Epithelial cell of esophagus (primary cell): ENCODE measurements around the gene XK.
"Not testable (repeated sequence)": the region's sequence is repeated elsewhere in the genome, so short reads cannot be mapped to it uniquely, and the experiment has no call there.

ENCODE experiments used
- DNase-seq: peaks from one replicate; pipeline ENCODE4 v3.0.0; 2010; ENCODE audit warnings: low read depth
- H3K4me3 ChIP-seq: 2 replicates; pipeline ENCODE4 v1.5.1; 2011; ENCODE audit warnings: mild to moderate bottlenecking, low read length, control low read depth
- CTCF ChIP-seq: IDR thresholded peaks from 2 replicates; pipeline ENCODE4 v1.5.1; 2011; ENCODE audit warnings: low read depth, mild to moderate bottlenecking, low read length, control low read depth, inconsistent platforms; ENCODE audit not compliant: insufficient read depth; ENCODE audit errors: missing control alignments

The XK gene

GRCh38 chrX:37759878-37760418, 74.4 kb downstream of the XK start:
- no peak overlapping the region for H3K4me3 ChIP-seq
- no peak for DNase-seq
- TF ChIP-seq CTCF, result no peak

GRCh38 chrX:37763400-37763799, 77.8 kb downstream of the XK start:
- no peak for DNase-seq
- no peak overlapping the region for H3K4me3 ChIP-seq
- TF ChIP-seq CTCF, result no peak

GRCh38 chrX:37765507-37765906, 79.9 kb downstream of the XK start:
- no peak for TF ChIP-seq CTCF
- H3K4me3 ChIP-seq, result no peak overlapping the region
- DNase-seq, result no peak

- no peak for TF ChIP-seq CTCF
- no peak overlapping the region for H3K4me3 ChIP-seq
- DNase-seq, result no peak
These were observed 81.8 kb downstream of the XK start for GRCh38 chrX:37767430-37767829.

GRCh38 chrX:37768866-37769265, 83.3 kb downstream of the XK start:
- H3K4me3 ChIP-seq, DNase-seq: not testable (repeated sequence)

- no peak for DNase-seq
- H3K4me3 ChIP-seq, result no peak overlapping the region
- TF ChIP-seq CTCF, result no peak
These were observed 90.8 kb downstream of the XK start for GRCh38 chrX:37776283-37776986.

- H3K4me3 ChIP-seq, result no peak overlapping the region
- DNase-seq, result no peak
- no peak for TF ChIP-seq CTCF
These were observed 91.4 kb downstream of the XK start for GRCh38 chrX:37776987-37777325.
